Measurements from ENCODE around the gene MC1R. TPM values are rescaled to one million over a fixed set of nuclear protein-coding genes. Genes with fewer than 3 reads are reported as not detected.
"Not testable (repeated sequence)": the region's sequence is repeated elsewhere in the genome, so short reads cannot be mapped to it uniquely, and the experiment has no call there.

MC1R gene
- total RNA-seq, 1 donor from 2014 or later = 1.1 TPM

GRCh38 chr16:89952551-89952950, 33.9 kb downstream of the MC1R start:
- ATAC-seq (ENCODE audit: poor library complexity) (no peak), DNase-seq (no peak)
- intact Hi-C loops (cut with DNase I) = no loop called here

GRCh38 chr16:89953671-89954406, 35.2 kb downstream of the MC1R start:
- ATAC-seq (ENCODE audit: poor library complexity) (no peak), DNase-seq (peak; percentile 36)

GRCh38 chr16:89954462-89954861, 35.8 kb downstream of the MC1R start:
- no peak for ATAC-seq (ENCODE audit: poor library complexity)
- intact Hi-C loops (cut with DNase I) = no loop called here
- no peak for DNase-seq

More at GRCh38 chr16:89953671-89954406, 35.2 kb downstream of the MC1R start:
- intact Hi-C loops (cut with DNase I) = no loop called here

- ATAC-seq (ENCODE audit: poor library complexity) (no peak), DNase-seq (peak; percentile 19)
- intact Hi-C loops (cut with DNase I) = no loop called here
Measured at GRCh38 chr16:89955001-89955685, 36.5 kb downstream of the MC1R start.

GRCh38 chr16:89956505-89957215, 38.0 kb downstream of the MC1R start:
- intact Hi-C loops (cut with DNase I) = no loop called here
- DNase-seq (peak; percentile 42), ATAC-seq (ENCODE audit: poor library complexity) (peak; percentile 26)

- intact Hi-C loops (cut with DNase I) = no loop called here
- DNase-seq (peak; percentile 30), ATAC-seq (ENCODE audit: poor library complexity) (peak; percentile 35)
Measured at GRCh38 chr16:89957216-89957785, 38.6 kb downstream of the MC1R start.

- peak; percentile 72 for DNase-seq
- peak; percentile 68 for ATAC-seq (ENCODE audit: poor library complexity)
- intact Hi-C loops (cut with DNase I) = no loop called here
Measured at GRCh38 chr16:89958068-89958467, 39.4 kb downstream of the MC1R start.

GRCh38 chr16:89958596-89958995, 39.9 kb downstream of the MC1R start:
- ATAC-seq (ENCODE audit: poor library complexity) = no peak
- intact Hi-C loops (cut with DNase I) = no loop called here
- peak; percentile 34 for DNase-seq

GRCh38 chr16:89960966-89961365, 42.3 kb downstream of the MC1R start:
- intact Hi-C loops (cut with DNase I) = no loop called here
- DNase-seq = peak; percentile 4

GRCh38 chr16:89961920-89962319, 43.3 kb downstream of the MC1R start:
- intact Hi-C loops (cut with DNase I) = no loop called here
- ATAC-seq (ENCODE audit: poor library complexity) = no peak
- no peak for DNase-seq

More at GRCh38 chr16:89960966-89961365, 42.3 kb downstream of the MC1R start:
- ATAC-seq (ENCODE audit: poor library complexity) = no peak

GRCh38 chr16:89962754-89963498, 44.3 kb downstream of the MC1R start:
- intact Hi-C loops (cut with DNase I) = no loop called here
- DNase-seq = no peak

GRCh38 chr16:89964201-89964600, 45.5 kb downstream of the MC1R start:
- ATAC-seq (ENCODE audit: poor library complexity) (no peak), DNase-seq (no peak)
- intact Hi-C loops (cut with DNase I) = no loop called here

More at GRCh38 chr16:89962754-89963498, 44.3 kb downstream of the MC1R start:
- no peak for ATAC-seq (ENCODE audit: poor library complexity)

GRCh38 chr16:89965447-89966225, 47.0 kb downstream of the MC1R start:
- no peak for ATAC-seq (ENCODE audit: poor library complexity)
- no peak for DNase-seq
- intact Hi-C loops (cut with DNase I) = no loop called here

- ATAC-seq (ENCODE audit: poor library complexity) = no peak
- no peak for DNase-seq
- intact Hi-C loops (cut with DNase I) = no loop called here
Measured at GRCh38 chr16:89966756-89967155, 48.1 kb downstream of the MC1R start.

GRCh38 chr16:89967436-89967835, 48.8 kb downstream of the MC1R start:
- DNase-seq; intact Hi-C loops (cut with DNase I); ATAC-seq (ENCODE audit: poor library complexity): not testable (repeated sequence)

- ATAC-seq (ENCODE audit: poor library complexity); intact Hi-C loops (cut with DNase I); DNase-seq: not testable (repeated sequence)
Measured at GRCh38 chr16:89968074-89968473, 49.4 kb downstream of the MC1R start.

GRCh38 chr16:89969741-89970410, 51.2 kb downstream of the MC1R start:
- intact Hi-C loops (cut with DNase I) = no loop called here
- DNase-seq = no peak
- no peak for ATAC-seq (ENCODE audit: poor library complexity)
